GM23248 (cell line): Measurements from ENCODE around the gene VPS52.

Experiments
- EZH2 ChIP-seq: fragments of 200-600 bp; sonication (generic); IDR thresholded peaks from 2 replicates; pipeline ENCODE4 v1.6.1; 2018; ENCODE audit warnings: antibody characterized with exemption, mild to moderate bottlenecking; ENCODE audit not compliant: insufficient read depth, poor library complexity, severe bottlenecking
- EZH2phosphoT487 ChIP-seq: fragments of 200-600 bp; sonication (generic); IDR thresholded peaks from 2 replicates; pipeline ENCODE4 v1.6.1; 2018; ENCODE audit warnings: antibody characterized with exemption, moderate library complexity, mild to moderate bottlenecking, low read depth; ENCODE audit not compliant: insufficient read depth

DNA sequence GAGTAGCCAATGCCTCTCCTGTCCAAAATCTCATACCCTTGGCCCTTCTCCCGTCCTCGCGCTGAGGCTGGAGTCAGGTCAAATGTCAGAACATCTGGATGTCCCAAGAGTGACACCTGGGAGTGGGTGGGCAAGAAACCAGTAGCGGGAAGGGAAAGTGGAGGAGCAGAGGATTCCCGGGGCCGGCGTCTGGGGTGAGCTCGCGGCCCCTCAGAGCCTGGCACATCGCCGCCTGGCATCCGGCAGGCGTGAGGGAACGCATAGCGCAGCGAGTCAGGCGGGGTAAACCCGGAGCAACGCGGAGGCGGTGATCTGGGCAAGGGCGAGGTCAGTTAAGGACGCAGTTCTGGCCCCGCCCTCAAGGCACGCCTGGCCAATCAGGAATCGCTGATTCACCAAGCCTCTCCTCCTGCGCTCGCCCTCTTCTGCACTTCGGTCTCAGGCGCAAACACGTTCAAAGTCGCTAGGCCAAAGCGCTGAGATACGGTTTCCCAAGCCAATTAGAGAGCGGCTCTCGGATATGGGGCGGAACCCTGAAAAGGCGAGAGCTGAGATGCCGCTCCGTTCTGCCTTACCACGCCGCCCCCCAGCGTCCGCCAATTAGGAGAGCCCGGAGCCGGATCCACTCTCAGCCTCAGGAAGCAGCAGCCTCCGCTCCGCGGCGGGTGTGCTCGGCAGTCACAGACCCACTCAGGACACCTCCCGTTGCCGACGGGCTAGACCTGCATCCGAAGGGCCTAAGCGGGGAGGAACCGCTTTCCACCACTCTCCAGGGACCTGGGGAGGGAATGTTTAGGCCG, 22.5 kb downstream of the VPS52 start:
- TF ChIP-seq EZH2phosphoT487 (no peak), EZH2 (no peak)
